ENCODE data around the gene STIL. TPM values are rescaled to one million over a fixed set of nuclear protein-coding genes. Genes with fewer than 3 reads are reported as not detected.

Gene STIL
- total and polyA plus RNA-seq, 3 donors (not counting 1 experiment from before 2014, with no cell fraction given), result 8.0 to 17.9 (median 17.6) TPM

Other genes with a start within 250 kb of the STIL start
- gene CYP4Z1, start 246.9 kb downstream of the STIL start, total RNA-seq, result not detected
- gene CYP4Z1, start 246.9 kb downstream of the STIL start, polyA plus RNA-seq, result not detected
- not detected for gene CYP4A22, start 176.7 kb downstream of the STIL start, total RNA-seq
- not detected for gene CYP4A22, start 176.7 kb downstream of the STIL start, polyA plus RNA-seq
- gene PDZK1IP1, start 124.1 kb downstream of the STIL start, total RNA-seq, result 1 to 10 TPM in 1 of 2 donors, not detected in 1; 1.8 TPM
- gene PDZK1IP1, start 124.1 kb downstream of the STIL start, polyA plus RNA-seq, result 0.36 TPM
- gene TAL1, start 81.9 kb downstream of the STIL start, total RNA-seq, result not detected
- gene TAL1, start 81.9 kb downstream of the STIL start, polyA plus RNA-seq, result not detected
- gene CMPK1, start 19.6 kb upstream of the STIL start, total RNA-seq, result 10 to 100 TPM; 94.5 to 96.6 TPM
- 28.6 TPM for gene CMPK1, start 19.6 kb upstream of the STIL start, polyA plus RNA-seq
- not detected for gene FOXE3, start 102.1 kb upstream of the STIL start, total RNA-seq
- 0.03 TPM for gene FOXE3, start 102.1 kb upstream of the STIL start, polyA plus RNA-seq
- 1 to 10 TPM in 1 of 2 donors, under 1 TPM in 1; 0.50 to 1.1 TPM for gene FOXD2, start 123.9 kb upstream of the STIL start, total RNA-seq
- 0.16 TPM for gene FOXD2, start 123.9 kb upstream of the STIL start, polyA plus RNA-seq